ENCODE data around the gene ZNF665. TPM values are rescaled to one million over a fixed set of nuclear protein-coding genes. Genes with fewer than 3 reads are reported as not detected.

ZNF665 gene
- total RNA-seq, 4 donors from 2014 or later: 2.9 to 3.8 (median 3.3) TPM

GRCh38 chr19:53165691-53166091 is 27.5 kb downstream of the ZNF665 start:
- no peak for DNase-seq (ENCODE audit: extremely low spot score)
- Histone ChIP-seq H3K9me3 (peaks cover 0 to 51% (median 45%) of the 10 kb centered on the region in 4 donors), H3K36me3 (peaks cover 11 to 23% (median 15%) of the 10 kb centered on the region in 4 donors), H3K27ac (replicated peaks in 1 of 4) (no peak overlapping the region), H3K4me1 (no peaks in the 10 kb centered on the region), H3K27me3 (no peaks in the 10 kb centered on the region), H3K4me3 (no peak overlapping the region)
- TF ChIP-seq POLR2AphosphoS5 (IDR thresholded peaks at IDR 0.05) (no peak), POLR2A (IDR thresholded peaks at IDR 0.05; ENCODE audit: low read depth) (no peak), EP300 (IDR thresholded peaks at IDR 0.05) (no peak), CTCF (IDR thresholded peaks at IDR 0.05) (no peak)
- WGBS: 94% methylated on average over 3 of the region's 3 CpGs
- intact Hi-C loops (cut with DNase I): no loop called here

DNA sequence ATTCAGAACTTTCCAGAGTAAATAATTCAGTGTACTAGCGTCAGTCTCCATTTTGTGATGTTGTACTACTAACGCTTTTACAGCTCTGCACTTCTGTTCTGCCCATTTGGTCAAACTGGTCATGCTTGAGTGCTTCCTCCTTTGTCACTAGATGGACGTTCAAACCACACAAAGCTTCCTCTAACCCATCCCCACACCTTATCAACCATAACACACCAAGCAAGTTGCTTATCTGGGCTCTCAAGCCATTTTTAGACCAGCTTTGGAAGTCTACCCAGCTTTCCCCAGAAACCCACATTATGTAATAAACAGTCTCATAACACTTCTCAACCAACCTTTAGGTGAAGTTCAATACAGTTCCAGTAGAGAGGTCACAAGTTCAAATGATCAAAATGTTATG is 32.0 kb downstream of the ZNF665 start:
- intact Hi-C loops (cut with DNase I): no loop called here
- H3K27me3 ChIP-seq: no peaks in the 10 kb centered on the region
- no peak overlapping the region for H3K4me3 ChIP-seq
- WGBS: 89% methylated on average over 3 of the region's 3 CpGs
- TF ChIP-seq EP300 (IDR thresholded peaks at IDR 0.05): no peak
- TF ChIP-seq POLR2A (IDR thresholded peaks at IDR 0.05; ENCODE audit: low read depth): no peak
- no peak for TF ChIP-seq POLR2AphosphoS5 (IDR thresholded peaks at IDR 0.05)
- no peak for TF ChIP-seq CTCF (IDR thresholded peaks at IDR 0.05)
- no peak overlapping the region for H3K27ac ChIP-seq (replicated peaks in 1 of 4)
- H3K4me1 ChIP-seq: peaks cover 0 to 27% (median 20%) of the 10 kb centered on the region in 4 donors
- no peak for DNase-seq (ENCODE audit: extremely low spot score)
- peaks cover 11 to 16% (median 12%) of the 10 kb centered on the region in 4 donors for H3K36me3 ChIP-seq
- peaks cover 0 to 36% (median 31%) of the 10 kb centered on the region in 4 donors for H3K9me3 ChIP-seq

DNA sequence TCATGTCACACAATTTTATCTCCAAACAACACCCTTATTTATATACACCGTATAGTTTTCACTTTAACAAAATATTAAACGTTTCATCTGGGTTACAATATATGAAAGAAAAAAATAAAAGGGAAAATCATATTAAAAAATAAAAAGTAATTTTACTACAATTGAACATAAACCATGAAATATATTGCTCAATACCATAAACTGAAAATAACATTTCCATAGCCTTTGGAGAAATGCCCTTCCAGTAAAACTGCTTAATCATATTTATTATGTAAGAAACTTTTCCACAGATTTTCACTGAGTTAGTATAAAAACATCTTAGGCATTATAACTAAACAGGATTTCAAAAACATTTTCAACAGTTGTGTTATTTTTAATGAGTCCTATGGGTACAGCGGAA is 32.8 kb downstream of the ZNF665 start:
- H3K36me3 ChIP-seq: peaks cover 3 to 11% (median 5%) of the 10 kb centered on the region in 4 donors
- TF ChIP-seq CTCF (IDR thresholded peaks at IDR 0.05) (no peak), POLR2A (IDR thresholded peaks at IDR 0.05; ENCODE audit: low read depth) (no peak), EP300 (IDR thresholded peaks at IDR 0.05) (no peak), POLR2AphosphoS5 (IDR thresholded peaks at IDR 0.05) (no peak)
- no peaks in the 10 kb centered on the region for H3K27me3 ChIP-seq
- peaks cover 0 to 27% (median 20%) of the 10 kb centered on the region in 4 donors for H3K4me1 ChIP-seq
- intact Hi-C loops (cut with DNase I): no loop called here
- H3K4me3 ChIP-seq: no peak overlapping the region
- no peak for DNase-seq (ENCODE audit: extremely low spot score)
- no peak overlapping the region for H3K27ac ChIP-seq (replicated peaks in 1 of 4)
- whole genome bisulfite sequencing: 88% methylated on average over 3 of the region's 3 CpGs
- H3K9me3 ChIP-seq: peaks cover 0 to 28% (median 23%) of the 10 kb centered on the region in 4 donors

DNA sequence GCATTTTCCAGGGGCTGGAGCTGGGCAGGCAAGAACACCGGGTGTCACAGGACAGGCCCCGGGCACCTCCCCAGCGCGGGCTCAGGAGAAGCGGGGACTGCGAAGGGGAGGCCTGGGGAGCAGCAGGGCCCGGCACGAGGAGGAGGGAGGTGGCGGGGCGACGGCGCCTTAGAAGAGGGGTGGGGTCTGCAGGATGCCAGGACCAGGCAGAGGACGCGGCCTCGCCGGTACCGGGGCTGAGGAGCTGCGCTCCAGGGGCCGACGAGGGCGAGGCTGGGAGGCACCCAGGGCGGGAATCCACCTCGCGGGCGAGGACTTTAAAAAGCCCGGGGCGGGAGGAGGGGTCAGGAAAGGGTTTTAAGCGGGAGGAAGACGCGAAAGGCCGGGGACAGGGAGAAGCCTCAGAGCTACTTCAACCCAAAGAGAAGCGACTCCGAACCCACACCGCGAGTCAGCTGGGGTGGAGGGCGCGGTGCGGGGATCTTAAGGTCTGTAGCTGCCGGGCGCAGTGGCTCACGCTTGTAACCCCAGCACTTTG is 35.0 kb downstream of the ZNF665 start:
- Histone ChIP-seq H3K4me3 (peak overlapping the region; percentile 57 to 79 (median 76)), H3K27me3 (no peaks in the 10 kb centered on the region), H3K27ac (replicated peaks in 1 of 4) (peak overlapping the region; percentile 76 to 84 (median 84)), H3K9me3 (peaks cover 0 to 7% (median 5%) of the 10 kb centered on the region in 4 donors), H3K4me1 (peaks cover 0 to 27% (median 20%) of the 10 kb centered on the region in 4 donors), H3K36me3 (peaks cover 0 to 24% (median 5%) of the 10 kb centered on the region in 4 donors)
- intact Hi-C loops (cut with DNase I): loop anchor here (5.0 kb wide), 1 partner anchor 51 kb away; no protein-coding TSS in a partner anchor
- TF ChIP-seq POLR2AphosphoS5 (IDR thresholded peaks at IDR 0.05) (no peak), CTCF (IDR thresholded peaks at IDR 0.05) (no peak), POLR2A (IDR thresholded peaks at IDR 0.05; ENCODE audit: low read depth) (no peak), EP300 (IDR thresholded peaks at IDR 0.05) (no peak)
- under 1% methylated on average over 38 of the region's 41 CpGs for WGBS
- DNase-seq (ENCODE audit: extremely low spot score): no peak
